ENCODE results near the gene TRIM41.

GRCh38 chr5:181189962-181190710 is 32.9 kb upstream of the TRIM41 start:
- no peak for TF ChIP-seq CTCF (IDR thresholded peaks at IDR 0.05; ENCODE audit: insufficient read depth, low read length, poor library complexity, severe bottlenecking)
- no peak for TF ChIP-seq EZH2phosphoT487 (conservative IDR thresholded peaks at IDR 0.05; ENCODE audit: low read length)

Data from SU-DHL-6 (cell line).